Skin epidermis (tissue), 12 donors: ENCODE results near the gene NDUFB11.

ENCODE experiments used
- H3K27ac ChIP-seq, 21 experiments: fragments of 200-600 bp; sonication (generic) in 11 of 21; one replicate each; pipeline ENCODE4 v1.5.0; 2020; ENCODE audit warnings: mild to moderate bottlenecking in 3 of 21, inconsistent platforms in 2 of 21, moderate library complexity in 2 of 21
- H3K4me3 ChIP-seq, 7 experiments: fragments of 200-600 bp; sonication (generic) in 2 of 7; one replicate each; pipeline ENCODE4 v1.5.0; 2020; ENCODE audit warnings: inconsistent platforms in 2 of 7, mild to moderate bottlenecking in 2 of 7, moderate library complexity in 1 of 7

NDUFB11 gene

DNA sequence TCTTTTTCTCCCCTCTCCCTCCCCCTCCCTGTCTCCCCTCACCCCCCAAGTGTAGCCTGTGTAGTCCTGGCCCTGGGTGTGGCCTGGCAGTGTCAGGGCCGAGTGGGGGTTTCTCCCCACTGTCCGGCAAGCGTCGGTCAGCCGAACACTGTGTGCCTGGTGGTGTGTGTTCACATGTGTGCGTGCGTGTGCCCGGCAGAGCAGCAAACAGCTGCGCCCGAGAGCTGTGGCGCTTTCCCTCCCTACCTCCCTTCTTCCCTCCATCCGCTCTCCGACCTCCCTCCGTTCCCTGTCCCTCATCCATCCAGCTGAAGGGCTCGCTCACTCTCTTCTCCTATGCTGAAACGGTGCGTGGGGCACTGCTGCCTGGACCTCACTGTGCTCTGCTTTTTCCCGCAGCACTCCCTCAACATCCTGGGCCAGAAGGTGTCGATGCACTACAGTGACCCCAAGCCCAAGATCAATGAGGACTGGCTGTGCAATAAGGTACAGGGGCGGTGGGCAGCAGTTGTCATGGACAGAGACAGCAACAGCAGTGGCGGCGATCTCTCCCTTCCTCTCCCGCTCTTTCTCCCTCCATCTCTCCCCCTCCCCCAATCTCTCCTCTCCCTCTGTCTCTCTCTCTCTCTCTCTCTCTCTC lies 31.7 kb upstream of the NDUFB11 start:
- H3K27ac ChIP-seq = no peak overlapping the region

DNA sequence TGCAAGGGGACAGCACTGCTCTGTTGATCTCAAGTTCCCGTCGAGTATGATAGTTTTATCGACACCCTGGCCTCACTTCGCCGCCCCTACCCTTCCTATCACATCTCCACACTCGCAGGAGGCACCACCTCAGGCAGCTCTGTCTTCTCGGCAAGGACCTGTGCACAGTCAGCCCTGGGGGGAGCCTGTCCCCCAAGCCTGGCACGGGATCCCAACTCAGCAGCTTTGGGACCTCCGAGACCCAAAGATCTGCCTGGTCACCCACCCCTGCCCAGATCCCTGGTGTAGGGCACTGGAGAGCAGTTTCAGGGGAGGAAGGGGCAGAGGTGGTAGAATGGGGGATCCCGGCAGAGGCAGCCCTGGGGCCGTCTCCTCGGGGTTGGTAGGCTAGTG lies 31.1 kb upstream of the NDUFB11 start:
- H3K4me3 ChIP-seq = no peak overlapping the region
- H3K27ac ChIP-seq = no peak overlapping the region

More for the DNA sequence above, 31.7 kb upstream of the NDUFB11 start:
- no peak overlapping the region for H3K4me3 ChIP-seq

DNA sequence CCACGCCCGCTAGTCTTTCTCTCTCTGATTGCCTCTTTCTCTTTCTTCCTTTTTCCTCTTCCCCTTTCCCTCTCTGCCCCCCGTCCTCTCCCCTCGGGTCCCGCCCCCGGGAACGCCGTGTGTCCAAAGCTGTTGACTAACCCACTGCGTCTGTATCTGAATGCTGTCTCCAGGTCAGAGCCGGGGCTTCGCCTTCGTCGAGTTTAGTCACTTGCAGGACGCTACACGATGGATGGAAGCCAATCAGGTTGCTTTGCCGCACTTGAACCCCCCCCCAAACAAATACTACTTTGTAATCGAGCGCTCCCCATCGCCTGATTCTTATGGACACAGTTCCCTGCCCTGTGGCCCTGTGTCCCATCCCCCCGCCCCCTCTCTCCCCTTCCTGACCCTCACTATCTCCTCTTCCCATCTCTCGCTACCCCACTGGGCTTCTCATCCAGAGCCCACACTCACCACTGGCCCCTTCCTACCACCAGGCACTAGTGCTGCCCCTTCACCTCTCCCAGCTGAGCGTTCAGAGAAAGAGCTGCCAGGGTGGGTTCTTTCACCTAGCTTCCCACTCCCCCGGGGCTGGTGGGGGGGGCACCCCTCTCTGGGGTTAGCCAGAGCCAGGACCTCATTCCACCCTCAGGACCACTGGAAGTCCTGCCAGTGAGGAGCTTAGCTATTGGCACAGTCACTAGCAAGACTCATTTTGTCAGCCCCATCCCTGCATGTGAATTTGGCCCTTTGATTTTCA lies 30.5 kb upstream of the NDUFB11 start:
- no peak overlapping the region for H3K27ac ChIP-seq
- H3K4me3 ChIP-seq = no peak overlapping the region

DNA sequence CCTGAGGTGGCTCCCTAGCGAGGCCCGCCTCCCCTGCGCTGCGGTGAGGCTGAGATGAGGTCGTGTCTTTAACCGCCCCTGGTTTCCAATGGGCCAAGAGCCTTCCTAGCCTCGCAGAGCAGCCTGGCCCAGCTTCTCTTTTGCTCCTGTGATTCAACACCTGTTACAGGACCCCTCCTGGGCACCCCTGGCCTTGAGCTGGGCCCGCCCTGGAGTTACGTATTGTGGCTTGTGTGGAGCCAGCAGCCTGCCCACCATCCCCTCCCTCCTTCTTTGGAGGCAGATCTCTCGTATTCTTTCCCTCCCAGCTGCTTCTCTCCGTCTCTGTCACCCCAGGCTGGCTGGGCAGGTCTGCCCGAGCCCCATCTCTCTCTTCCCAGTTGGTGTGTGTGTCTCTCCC lies 29.9 kb upstream of the NDUFB11 start:
- Histone ChIP-seq H3K4me3 (no peak overlapping the region), H3K27ac (no peak overlapping the region)

DNA sequence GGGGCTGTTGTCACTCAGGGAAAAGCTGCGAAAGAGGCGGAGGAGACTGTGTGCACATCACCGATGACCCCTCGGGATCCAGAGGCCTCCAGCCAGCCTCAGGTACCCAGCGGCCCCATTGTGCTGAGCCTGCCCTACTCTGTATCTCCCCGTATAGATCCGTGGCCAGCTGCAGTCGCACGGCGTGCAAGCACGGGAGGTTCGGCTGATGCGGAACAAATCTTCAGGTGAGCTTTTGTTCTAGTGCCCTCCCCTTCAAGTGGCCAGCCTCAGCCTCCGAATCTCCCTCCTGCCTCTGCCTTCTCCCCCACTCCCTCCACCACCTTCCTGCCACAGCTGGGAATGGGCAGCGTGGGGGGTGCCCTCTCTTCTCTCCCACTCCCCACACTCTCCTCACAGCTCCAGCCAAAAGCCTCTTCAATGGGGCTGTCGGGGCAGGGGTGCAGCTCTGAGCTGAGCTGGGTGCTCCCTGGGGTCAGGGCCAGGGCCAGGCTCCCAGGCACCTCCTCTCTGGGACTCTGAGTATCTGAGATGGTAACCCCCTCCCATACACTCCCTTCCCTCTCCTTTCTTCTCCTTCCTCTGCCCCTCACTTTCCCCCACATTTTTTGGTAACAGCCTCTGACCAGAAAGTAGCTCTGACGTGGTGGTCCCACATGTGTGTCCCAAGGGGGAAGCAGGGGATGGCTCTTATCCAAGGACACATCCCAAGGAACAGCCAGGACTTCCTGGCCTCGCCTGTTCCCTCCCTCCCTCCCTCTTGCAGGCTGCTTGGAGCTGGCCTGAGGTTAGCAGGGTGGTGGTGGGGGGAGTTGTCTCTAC lies 28.7 kb upstream of the NDUFB11 start:
- H3K4me3 ChIP-seq = no peak overlapping the region
- no peak overlapping the region for H3K27ac ChIP-seq

DNA sequence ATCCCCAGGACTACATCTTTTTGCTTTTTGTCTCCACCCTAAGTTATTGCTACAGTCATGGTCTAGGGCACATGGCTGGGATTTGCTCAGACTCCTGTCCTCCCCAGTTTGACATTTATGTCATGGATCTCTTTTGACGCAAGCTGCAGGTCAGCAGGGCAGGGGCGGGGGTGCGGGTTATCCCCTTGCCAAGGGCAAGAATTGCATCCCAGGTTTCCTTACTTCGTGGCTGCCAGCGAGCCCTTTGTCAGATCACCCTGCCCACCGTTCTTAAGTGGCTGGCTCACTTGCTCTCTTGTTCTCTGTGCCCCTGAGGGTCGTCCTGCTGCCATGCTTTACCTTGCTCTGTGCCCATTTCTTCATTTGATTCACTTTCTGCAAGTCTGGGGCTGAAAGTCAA lies 28.0 kb upstream of the NDUFB11 start:
- no peak overlapping the region for H3K27ac ChIP-seq
- no peak overlapping the region for H3K4me3 ChIP-seq

DNA sequence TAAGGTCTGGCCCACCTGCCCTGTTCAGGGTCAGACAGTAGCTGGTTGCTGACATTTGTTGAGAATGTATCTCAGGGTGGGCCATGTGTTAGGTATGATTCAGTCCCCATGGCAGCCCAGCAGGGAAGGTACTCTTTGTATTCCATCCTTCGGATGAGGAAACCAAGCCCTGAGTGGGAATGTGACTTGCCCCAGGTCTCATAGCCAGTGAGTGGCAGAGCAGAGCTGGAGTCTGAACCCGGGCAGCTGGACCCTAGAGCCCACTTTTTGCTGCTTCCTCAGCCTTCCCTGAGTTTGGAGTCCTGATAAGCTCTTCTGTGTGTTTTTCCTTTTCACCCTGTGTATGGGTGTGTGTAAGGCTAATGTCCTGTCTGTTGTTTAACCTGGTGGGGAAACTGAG lies 27.5 kb upstream of the NDUFB11 start:
- H3K4me3 ChIP-seq = no peak overlapping the region
- no peak overlapping the region for H3K27ac ChIP-seq

DNA sequence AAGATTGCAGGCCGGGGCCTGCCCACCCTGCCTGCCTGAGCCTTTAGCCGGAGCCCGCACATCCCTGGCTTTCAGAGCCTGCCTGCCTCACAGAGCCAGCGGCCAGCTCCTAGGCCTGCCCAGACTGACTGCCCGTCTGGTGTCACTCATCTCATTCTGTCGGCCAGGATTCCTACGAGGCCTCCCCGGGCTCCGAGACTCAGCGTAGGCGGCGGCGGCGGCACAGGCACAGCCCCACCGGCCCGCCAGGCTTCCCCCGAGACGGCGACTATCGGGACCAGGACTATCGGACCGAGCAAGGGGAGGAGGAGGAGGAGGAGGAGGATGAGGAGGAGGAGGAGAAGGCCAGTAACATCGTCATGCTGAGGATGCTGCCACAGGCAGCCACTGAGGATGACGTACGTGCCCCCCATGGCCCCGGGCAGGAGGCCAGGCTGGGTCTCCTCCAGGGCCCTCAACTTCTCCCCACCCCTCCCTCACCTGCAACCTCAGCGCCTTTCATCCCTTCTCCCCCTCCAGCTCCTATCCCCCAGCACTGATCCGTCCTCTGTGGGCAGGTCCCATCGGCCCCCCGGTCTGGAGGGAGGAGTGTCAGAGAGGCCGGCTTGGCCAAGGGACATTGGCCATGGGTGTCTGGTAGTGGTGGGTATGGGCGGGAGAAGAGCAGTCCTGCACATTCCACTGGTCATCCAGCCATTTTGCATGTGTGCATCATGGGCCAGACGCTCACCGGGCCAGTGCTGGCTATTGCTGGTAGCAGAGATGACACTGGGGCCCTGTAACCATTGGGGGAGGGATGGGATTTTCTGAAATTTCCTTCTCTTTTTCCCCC lies 26.6 kb upstream of the NDUFB11 start:
- no peak overlapping the region for H3K4me3 ChIP-seq
- H3K27ac ChIP-seq = no peak overlapping the region

DNA sequence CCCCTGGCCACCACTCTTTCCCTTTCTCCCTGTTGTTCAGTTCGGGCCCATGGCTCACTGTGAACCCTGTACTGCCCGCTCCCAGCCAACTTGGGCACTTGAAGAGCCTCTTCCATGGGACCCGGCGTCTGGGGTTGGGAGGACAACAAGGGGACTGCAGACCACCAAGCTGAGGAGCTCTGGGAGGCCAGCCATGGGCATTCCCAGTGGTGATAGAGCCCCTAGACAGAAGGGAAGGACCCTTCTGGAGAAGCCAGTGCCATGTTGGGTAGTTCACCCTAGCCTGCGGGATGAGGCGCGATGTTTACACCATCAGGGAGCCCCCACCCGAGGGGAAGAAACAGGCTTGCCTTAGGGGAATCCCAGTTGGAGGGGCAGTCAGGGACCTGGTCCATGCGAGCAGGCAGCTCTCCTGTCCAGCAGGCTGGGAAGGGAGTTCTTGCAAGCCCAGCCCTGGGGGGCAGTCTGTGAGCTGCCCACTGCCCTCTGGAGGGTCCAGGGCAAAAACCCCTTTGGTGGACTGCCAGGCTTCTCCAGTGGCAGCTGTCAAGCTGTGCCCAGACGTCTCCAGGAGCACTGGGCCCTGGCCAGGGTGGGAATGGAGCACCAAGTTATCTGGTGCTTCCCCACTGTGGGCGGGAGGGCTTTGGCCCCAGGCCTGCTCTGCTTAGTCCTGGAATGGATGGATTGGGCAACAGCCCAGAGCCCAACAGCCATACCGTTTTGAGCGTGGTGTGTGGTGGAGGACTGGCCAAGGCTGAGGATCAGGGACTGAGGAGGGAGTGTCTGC lies 25.4 kb upstream of the NDUFB11 start:
- H3K27ac ChIP-seq = no peak overlapping the region
- H3K4me3 ChIP-seq = no peak overlapping the region

DNA sequence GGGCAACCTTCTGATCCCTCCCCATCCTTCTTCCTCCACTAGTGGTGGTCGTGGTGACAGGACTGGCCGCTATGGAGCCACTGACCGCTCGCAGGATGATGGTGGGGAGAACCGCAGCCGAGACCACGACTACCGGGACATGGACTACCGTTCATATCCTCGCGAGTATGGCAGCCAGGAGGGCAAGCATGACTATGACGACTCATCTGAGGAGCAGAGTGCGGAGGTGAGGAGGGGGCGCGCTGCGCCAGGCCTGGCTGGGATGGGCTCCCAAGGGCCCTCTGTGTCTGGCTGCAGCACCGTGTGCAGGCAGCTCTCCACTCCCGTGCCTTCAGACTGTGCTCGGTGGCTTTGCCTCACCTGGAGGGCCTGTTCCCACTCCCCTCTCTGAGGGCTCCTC lies 24.8 kb upstream of the NDUFB11 start:
- Histone ChIP-seq H3K4me3 (no peak overlapping the region), H3K27ac (no peak overlapping the region)

DNA sequence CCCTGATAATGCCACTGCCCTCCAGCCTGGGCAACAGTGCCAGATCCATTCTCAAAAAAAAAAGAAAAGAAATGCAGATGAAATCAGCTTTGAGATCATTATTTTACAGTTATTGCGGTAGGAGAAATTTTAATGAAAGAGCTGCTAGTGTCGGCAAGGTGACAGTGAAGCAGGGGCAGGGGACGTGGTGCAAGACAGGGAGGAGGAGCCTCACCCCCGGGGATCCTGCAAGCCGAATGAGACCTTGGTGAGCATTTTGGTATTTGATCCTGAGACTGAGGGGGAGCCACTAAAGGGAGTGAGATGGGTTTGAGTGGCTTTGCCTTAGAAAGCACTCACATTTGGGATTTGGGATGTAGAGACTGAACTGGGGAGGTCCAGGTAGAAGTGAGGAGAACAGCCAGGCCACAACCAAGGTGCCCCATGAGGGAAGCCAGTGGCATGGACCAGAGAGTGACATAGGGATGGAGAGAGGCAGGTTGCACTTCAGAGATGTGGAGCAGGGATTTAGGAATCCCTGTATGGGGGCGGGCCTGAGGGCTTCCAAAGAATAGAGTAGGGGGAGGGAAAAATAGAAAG lies 24.1 kb upstream of the NDUFB11 start:
- no peak overlapping the region for H3K27ac ChIP-seq
- no peak overlapping the region for H3K4me3 ChIP-seq

DNA sequence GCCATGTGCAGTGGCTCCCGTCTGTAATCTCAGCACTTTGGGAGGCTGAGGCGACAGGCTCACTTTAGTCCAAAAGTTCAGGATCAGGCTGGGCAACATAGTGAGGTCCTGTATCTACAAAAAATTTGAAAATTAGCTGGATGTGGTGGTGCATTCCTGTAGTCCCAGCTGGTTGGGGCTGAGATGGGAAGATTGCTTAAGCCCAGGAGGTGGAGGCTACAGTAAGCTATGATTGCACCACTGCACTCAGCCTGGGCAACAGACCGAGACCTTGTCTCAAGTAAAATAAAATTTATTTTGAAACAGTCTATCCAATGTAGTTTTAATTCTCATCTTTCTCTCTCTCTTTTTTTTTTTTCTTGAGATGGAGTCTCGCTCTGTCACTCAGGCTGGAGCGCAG lies 21.6 kb upstream of the NDUFB11 start:
- Histone ChIP-seq H3K4me3 (no peak overlapping the region), H3K27ac (no peak overlapping the region)

DNA sequence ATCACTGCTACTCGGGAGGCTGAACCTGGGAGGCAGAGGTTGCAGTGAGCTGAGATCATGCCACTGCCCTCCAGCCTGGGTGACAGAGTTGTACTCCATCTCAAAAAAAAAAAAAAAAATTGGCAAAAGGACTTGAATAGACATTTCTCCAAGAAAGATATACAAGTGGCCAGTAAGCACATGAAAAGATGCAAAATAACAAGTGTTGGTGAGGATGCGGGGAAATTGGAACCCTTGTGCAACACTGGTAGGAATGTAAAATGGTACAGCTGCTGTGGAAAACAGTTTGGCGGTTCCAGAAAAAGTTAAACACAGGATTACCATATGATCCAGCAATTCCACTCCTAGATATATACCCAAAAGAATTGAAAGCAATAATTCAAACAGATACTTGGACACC lies 19.9 kb upstream of the NDUFB11 start:
- Histone ChIP-seq H3K4me3 (no peak overlapping the region), H3K27ac (no peak overlapping the region)

DNA sequence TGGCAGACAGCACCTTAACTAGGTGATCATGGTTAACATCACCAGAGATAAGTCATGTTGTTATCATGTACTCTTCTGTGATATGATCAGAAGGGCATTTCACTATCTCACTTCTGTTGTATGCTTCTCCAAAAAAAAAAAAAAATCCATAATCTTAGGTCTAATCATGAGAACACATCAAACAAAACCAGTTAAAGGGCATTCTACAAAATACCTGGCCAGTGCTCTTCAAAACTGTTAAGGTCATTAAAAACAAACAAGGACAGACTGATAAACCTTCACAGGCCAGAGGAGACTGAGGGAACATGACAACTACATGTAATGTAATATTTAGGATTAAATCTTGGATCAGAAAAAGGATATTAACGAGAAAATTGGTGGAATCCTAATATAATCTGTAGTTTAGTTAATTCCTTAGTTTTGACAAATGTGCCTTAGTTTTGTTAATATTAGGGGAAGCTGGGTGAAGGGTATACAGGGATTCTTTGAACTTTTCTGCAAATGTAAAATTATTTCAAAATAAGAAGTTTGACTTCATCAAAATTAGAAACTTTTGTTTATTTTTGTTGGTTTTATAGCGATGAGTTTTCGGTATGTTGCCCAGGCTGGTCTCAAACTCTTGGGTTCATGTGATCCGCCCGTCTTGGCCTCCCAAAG lies 18.6 kb upstream of the NDUFB11 start:
- H3K4me3 ChIP-seq = no peak overlapping the region
- H3K27ac ChIP-seq = no peak overlapping the region

DNA sequence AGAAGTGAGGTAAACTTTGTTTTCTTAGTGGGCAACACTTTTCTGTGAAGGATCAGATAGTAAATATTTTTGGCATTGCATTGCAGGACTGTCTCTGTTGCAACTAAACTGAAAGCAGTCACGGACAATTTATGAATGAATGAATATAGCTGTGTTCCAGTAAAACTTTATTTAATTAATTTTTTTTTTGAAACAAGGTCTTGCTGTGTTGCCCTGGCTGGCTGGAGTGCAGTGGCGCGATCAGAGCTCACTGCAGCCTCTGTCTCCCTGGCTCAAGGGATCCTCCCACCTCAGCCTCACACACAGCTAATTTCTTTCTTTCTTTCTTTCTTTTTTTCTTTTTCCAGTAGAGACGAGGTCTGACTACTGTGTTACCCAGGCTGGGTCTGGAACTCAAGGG lies 16.3 kb upstream of the NDUFB11 start:
- Histone ChIP-seq H3K4me3 (no peak overlapping the region), H3K27ac (no peak overlapping the region)

DNA sequence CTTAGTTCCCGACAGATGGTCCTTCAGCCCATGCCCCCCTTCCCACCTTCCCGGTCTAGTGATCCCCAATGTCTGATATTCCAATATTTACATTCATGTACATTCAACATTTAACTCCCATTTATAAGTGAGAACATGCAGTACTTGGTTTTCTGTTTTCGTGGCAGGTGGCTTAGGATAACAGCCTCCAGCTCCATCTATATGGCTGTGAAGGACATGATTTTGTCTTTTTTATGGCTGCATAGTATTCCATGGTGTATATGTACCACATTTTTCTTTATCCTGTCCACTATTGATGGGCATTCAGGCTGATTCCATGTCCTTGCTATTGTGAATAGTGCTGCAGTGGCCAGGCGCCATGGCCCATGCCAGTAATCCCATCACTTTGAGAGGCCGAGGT lies 14.3 kb upstream of the NDUFB11 start:
- Histone ChIP-seq H3K4me3 (no peak overlapping the region), H3K27ac (no peak overlapping the region)

DNA sequence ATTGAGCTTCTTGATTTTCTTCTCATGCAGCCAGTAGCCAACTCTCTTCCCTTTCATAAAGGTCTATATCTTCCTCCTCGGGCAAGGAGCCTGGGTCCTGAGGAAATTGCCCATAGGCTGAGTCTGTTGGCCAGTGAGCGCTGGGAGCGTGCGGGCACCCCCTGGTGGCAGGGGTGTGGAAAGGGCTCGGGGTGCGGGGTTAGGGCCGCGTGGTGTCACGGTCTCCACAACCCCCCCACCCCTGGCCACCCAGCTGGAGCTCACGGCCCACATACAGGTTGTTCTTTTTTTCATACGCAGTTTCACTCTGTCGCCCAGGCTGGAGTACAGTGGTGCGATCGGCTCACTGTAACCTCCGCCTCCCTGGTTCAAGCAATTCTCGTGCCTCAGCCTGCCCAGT lies 13.6 kb upstream of the NDUFB11 start:
- Histone ChIP-seq H3K4me3 (no peak overlapping the region), H3K27ac (no peak overlapping the region)
